Activated naive CD4-positive, alpha-beta T cell (primary cell): Measurements from ENCODE around the gene SDHB.

ENCODE experiments used
- DNase-seq, 4 experiments: peaks; one replicate each; lab custom pipeline; 2025; lab: John Stamatoyannopoulos, UW

The SDHB gene

GRCh38 chr1:16986560-16986959, 67.3 kb downstream of the SDHB start:
- DNase-seq = no peak

GRCh38 chr1:16986113-16986512, 67.7 kb downstream of the SDHB start:
- DNase-seq = no peak

- no peak for DNase-seq
These were observed 69.1 kb downstream of the SDHB start for GRCh38 chr1:16984717-16985116.

GRCh38 chr1:16983649-16984048, 70.2 kb downstream of the SDHB start:
- no peak for DNase-seq

- DNase-seq = no peak
These were observed 70.9 kb downstream of the SDHB start for GRCh38 chr1:16982902-16983301.

GRCh38 chr1:16981269-16981849, 72.5 kb downstream of the SDHB start:
- DNase-seq = no peak

- DNase-seq = no peak
These were observed 73.2 kb downstream of the SDHB start, which contains the start of gene MFAP2 for GRCh38 chr1:16980473-16981268. MFAP2 (minus strand) TSS chr1:16980620; CDS start chr1:16978273, 2,347 bp downstream.

GRCh38 chr1:16979475-16980327, 74.1 kb downstream of the SDHB start:
- DNase-seq = no peak

- DNase-seq = no peak
These were observed 75.0 kb downstream of the SDHB start for GRCh38 chr1:16978567-16979474.

- no peak for DNase-seq
These were observed 75.7 kb downstream of the SDHB start for GRCh38 chr1:16978139-16978538.

GRCh38 chr1:16977377-16977776, 76.5 kb downstream of the SDHB start:
- no peak for DNase-seq

- no peak for DNase-seq
These were observed 76.9 kb downstream of the SDHB start for GRCh38 chr1:16976966-16977365.

GRCh38 chr1:16975838-16976237, 78.0 kb downstream of the SDHB start:
- DNase-seq = no peak

- DNase-seq = no peak
These were observed 78.6 kb downstream of the SDHB start for GRCh38 chr1:16975211-16975610.

- DNase-seq = no peak
These were observed 80.6 kb downstream of the SDHB start for GRCh38 chr1:16973215-16973614.

GRCh38 chr1:16972189-16972895, 81.5 kb downstream of the SDHB start:
- DNase-seq = no peak

GRCh38 chr1:16971341-16972188, 82.3 kb downstream of the SDHB start:
- no peak for DNase-seq

GRCh38 chr1:16970132-16970910, 83.5 kb downstream of the SDHB start:
- no peak for DNase-seq

- no peak for DNase-seq
These were observed 84.2 kb downstream of the SDHB start for GRCh38 chr1:16969651-16970050.
